Measurements from ENCODE around the gene AMOTL1.

AMOTL1 gene

GRCh38 chr11:94821439-94821838, 53.3 kb downstream of the AMOTL1 start:
- TF ChIP-seq FOXM1 (IDR thresholded peaks at IDR 0.05; ENCODE audit: borderline replicate concordance, low read depth): no peak

DNA sequence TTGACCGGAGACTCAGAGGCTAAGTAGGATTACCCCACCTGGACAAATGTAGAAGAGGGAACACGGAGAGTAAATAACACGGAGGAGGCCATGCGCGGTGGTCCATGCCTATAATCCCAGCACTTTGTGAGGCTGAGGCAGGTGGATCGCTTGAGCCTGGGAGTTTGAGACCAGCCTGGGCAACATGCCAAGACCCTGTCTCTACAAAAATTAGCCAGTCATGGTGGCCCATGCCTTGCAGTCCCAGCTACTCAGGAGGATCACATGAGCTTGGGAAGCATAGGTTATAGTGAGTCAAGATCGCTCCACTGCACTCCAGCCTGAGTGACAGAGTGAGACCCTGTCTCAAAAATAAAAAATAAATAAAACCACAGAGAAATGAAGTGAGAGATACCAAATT, 53.9 kb downstream of the AMOTL1 start:
- TF ChIP-seq NFIC (IDR thresholded peaks at IDR 0.05) (no peak), REST (IDR thresholded peaks at IDR 0.05; ENCODE audit: low read depth) (no peak), CEBPB (IDR thresholded peaks at IDR 0.05) (no peak), RAD21 (IDR thresholded peaks at IDR 0.05; ENCODE audit: low read depth) (no peak), TCF12 (IDR thresholded peaks at IDR 0.05; ENCODE audit: low read depth) (no peak), EP300 (IDR thresholded peaks at IDR 0.05; ENCODE audit: borderline replicate concordance) (no peak), TAF1 (IDR thresholded peaks at IDR 0.05; ENCODE audit: low read depth) (no peak), TEAD4 (IDR thresholded peaks at IDR 0.05) (no peak), MAX (IDR thresholded peaks at IDR 0.05) (no peak), FOXM1 (IDR thresholded peaks at IDR 0.05; ENCODE audit: borderline replicate concordance, low read depth) (no peak)
- TF ChIP-seq, protein P1, sequence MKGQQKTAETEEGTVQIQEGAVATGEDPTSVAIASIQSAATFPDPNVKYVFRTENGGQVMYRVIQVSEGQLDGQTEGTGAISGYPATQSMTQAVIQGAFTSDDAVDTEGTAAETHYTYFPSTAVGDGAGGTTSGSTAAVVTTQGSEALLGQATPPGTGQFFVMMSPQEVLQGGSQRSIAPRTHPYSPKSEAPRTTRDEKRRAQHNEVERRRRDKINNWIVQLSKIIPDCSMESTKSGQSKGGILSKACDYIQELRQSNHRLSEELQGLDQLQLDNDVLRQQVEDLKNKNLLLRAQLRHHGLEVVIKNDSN (IDR thresholded peaks at IDR 0.05): no peak

GRCh38 chr11:94823102-94823732, 55.1 kb downstream of the AMOTL1 start:
- TF ChIP-seq FOXM1 (IDR thresholded peaks at IDR 0.05; ENCODE audit: borderline replicate concordance, low read depth): no peak

- no peak for TF ChIP-seq REST (IDR thresholded peaks at IDR 0.05; ENCODE audit: low read depth)
- TF ChIP-seq TEAD4 (IDR thresholded peaks at IDR 0.05): no peak
- TF ChIP-seq CEBPB (IDR thresholded peaks at IDR 0.05): no peak
- TF ChIP-seq FOXM1 (IDR thresholded peaks at IDR 0.05; ENCODE audit: borderline replicate concordance, low read depth): no peak
- no peak for TF ChIP-seq NFIC (IDR thresholded peaks at IDR 0.05)
- no peak for TF ChIP-seq YY1 (IDR thresholded peaks at IDR 0.05; ENCODE audit: low read depth)
- no peak for TF ChIP-seq TCF12 (IDR thresholded peaks at IDR 0.05; ENCODE audit: low read depth)
- no peak for TF ChIP-seq CREB1 (IDR thresholded peaks at IDR 0.05; ENCODE audit: low read depth)
- TF ChIP-seq TAF1 (IDR thresholded peaks at IDR 0.05; ENCODE audit: low read depth): no peak
- TF ChIP-seq, protein P1 (IDR thresholded peaks at IDR 0.05): no peak
- no peak for TF ChIP-seq MAX (IDR thresholded peaks at IDR 0.05)
- no peak for TF ChIP-seq EP300 (IDR thresholded peaks at IDR 0.05; ENCODE audit: borderline replicate concordance)
Measured at GRCh38 chr11:94825031-94825430, 56.9 kb downstream of the AMOTL1 start.

GRCh38 chr11:94825481-94825880, 57.3 kb downstream of the AMOTL1 start:
- no peak for TF ChIP-seq NFIC (IDR thresholded peaks at IDR 0.05)
- no peak for TF ChIP-seq EGR1 (IDR thresholded peaks at IDR 0.05)
- no peak for TF ChIP-seq TAF1 (IDR thresholded peaks at IDR 0.05; ENCODE audit: low read depth)
- TF ChIP-seq YY1 (IDR thresholded peaks at IDR 0.05; ENCODE audit: low read depth): no peak
- TF ChIP-seq CREB1 (IDR thresholded peaks at IDR 0.05; ENCODE audit: low read depth): no peak
- no peak for TF ChIP-seq REST (IDR thresholded peaks at IDR 0.05; ENCODE audit: low read depth)
- no peak for TF ChIP-seq TEAD4 (IDR thresholded peaks at IDR 0.05)
- TF ChIP-seq RAD21 (IDR thresholded peaks at IDR 0.05; ENCODE audit: low read depth): no peak
- TF ChIP-seq ZBTB7A (IDR thresholded peaks at IDR 0.05; ENCODE audit: low read depth): no peak
- TF ChIP-seq TCF12 (IDR thresholded peaks at IDR 0.05; ENCODE audit: low read depth): no peak
- TF ChIP-seq EP300 (IDR thresholded peaks at IDR 0.05; ENCODE audit: borderline replicate concordance): no peak
- no peak for TF ChIP-seq MAX (IDR thresholded peaks at IDR 0.05)
- no peak for TF ChIP-seq CEBPB (IDR thresholded peaks at IDR 0.05)
- TF ChIP-seq, protein P1 (IDR thresholded peaks at IDR 0.05): no peak
- no peak for TF ChIP-seq FOXM1 (IDR thresholded peaks at IDR 0.05; ENCODE audit: borderline replicate concordance, low read depth)
